ENCODE results near the gene ASCC1. TPM values are rescaled to one million over a fixed set of nuclear protein-coding genes. Genes with fewer than 3 reads are reported as not detected.

The ASCC1 gene
- total and polyA plus RNA-seq, 9 donors = 21.6 to 53.9 (median 31.1) TPM

DNA sequence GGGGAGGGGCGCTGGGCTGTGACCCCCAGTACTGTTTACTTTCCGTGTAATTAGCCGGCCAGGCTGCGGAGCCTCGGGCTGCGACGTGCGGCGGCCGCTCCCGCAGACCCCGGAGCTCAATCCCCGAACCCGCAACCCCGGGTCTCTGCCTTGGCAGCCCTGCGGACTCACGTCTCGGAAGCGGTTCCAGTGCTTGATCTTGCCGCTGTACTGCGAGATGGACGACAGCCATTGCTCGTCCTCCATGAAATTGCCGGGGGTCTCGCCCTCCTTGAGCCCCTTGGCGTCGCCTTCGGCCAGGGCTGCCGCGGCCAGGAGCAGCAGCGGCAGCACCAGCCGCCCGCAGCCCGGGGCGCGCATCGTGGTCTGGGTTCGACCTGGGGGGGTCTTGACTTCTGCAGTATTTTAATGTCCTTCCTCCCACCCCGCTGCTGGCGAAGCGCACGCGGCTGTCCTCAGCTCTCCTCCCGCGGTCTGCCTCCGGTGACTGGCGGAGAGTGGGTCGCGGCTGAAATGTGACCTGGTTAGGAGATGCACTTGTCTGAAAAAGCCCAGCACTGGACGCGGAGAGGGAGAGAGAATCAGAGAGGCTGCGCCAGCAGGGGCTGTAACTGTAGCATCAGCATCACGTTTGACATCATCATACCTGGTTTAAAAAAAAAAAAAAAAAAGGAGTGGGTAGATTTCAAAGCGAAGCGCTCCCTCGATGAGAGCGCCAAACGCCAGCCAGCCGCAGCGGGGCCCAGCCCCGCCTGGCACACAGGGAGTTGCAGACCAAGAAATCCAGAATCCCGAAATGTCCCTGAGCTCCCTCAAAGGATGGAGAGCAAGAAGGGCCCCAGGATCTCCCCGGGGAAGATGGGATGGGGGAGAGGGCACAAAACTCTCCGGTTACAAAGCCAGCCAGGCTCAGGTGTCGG lies 127.8 kb downstream of the ASCC1 start, which contains the start of gene SPOCK2:
SPOCK2 (minus strand) TSS at position 583 of the 920 bp plus-strand sequence; CDS start at position 360, 223 bp downstream.
- H3K27me3 ChIP-seq = no peaks in the 10 kb centered on the region
- no peak for DNase-seq
- TF ChIP-seq EP300 (IDR thresholded peaks at IDR 0.05) (no peak), CTCF (IDR thresholded peaks at IDR 0.05) (no peak), POLR2A (IDR thresholded peaks at IDR 0.05) (no peak)
- peak within 1 kb of the TSS; percentile 9 for H3K4me3 ChIP-seq
- 7 to 10% (median 10%) methylated on average over 62 to 65 of the region's 65 CpGs for WGBS, 3 donors
- peaks cover 12% of the 10 kb centered on the region for H3K4me1 ChIP-seq (ENCODE audit: insufficient read depth)
- H3K36me3 ChIP-seq = no peaks in the 10 kb centered on the region
- H3K9me3 ChIP-seq = no peaks in the 10 kb centered on the region
- no peak within 1 kb of the TSS for H3K27ac ChIP-seq
- intact Hi-C loops (cut with DNase I) = no loop called here

GRCh38 chr10:72087392-72087968 lies 128.6 kb downstream of the ASCC1 start:
- TF ChIP-seq CTCF (IDR thresholded peaks at IDR 0.05) = no peak
- no peak for TF ChIP-seq EP300 (IDR thresholded peaks at IDR 0.05)
- no peak for TF ChIP-seq POLR2A (IDR thresholded peaks at IDR 0.05)
- H3K36me3 ChIP-seq = no peaks in the 10 kb centered on the region
- no peak for DNase-seq
- intact Hi-C loops (cut with DNase I) = no loop called here
- no peaks in the 10 kb centered on the region for H3K27me3 ChIP-seq
- WGBS, 3 donors = 0 to 2% (median 2%) methylated on average over 7 to 50 of the region's 50 CpGs
- no peaks in the 10 kb centered on the region for H3K9me3 ChIP-seq
- no peak overlapping the region for H3K27ac ChIP-seq
- H3K4me1 ChIP-seq (ENCODE audit: insufficient read depth) = peaks cover 12% of the 10 kb centered on the region
- peak overlapping the region; percentile 9 for H3K4me3 ChIP-seq

DNA sequence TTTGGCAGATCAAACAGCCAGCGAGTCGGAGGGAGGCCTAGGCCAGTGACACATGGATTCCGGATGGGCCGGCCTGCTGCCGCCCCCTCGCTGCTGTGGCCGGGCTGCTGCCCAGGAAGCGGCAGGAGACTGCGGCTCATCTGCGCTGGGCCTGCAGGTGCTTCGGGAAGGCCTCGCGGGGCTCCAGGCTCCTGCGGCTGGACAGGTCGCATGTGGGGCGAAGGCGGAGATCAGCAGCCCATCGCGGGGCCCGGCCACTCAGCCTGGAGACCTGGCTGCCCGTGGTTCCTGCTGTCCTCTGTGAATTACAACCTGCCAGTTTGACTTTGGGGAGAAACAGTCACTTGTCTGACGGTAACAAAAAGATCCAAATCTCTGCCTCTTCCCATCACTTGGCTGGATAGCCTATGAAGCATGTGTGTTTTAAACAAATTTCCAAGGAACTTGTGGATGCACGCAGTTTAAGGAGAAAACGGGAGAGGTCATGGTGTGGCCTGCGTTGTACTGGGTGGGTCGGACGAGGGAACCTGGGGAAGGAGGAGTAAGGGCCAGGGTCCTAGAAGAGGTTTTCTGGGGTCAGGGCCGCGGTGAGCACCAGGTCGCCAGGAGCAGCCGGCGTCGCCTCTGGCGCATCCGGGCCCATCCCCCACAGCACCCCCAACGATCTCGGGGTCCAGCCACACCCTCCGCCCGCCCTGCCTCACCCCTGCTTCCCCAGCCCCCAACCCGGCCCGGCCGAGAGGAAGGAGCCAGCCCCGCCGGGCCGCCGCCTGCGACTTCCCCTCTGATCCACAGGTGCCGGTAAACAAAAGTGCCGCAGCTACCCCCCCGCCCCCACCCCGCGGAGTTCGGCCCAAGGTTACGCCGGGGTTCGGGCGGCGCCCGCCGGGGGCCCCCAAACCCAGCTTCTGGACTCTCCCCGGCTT lies 129.3 kb downstream of the ASCC1 start:
- TF ChIP-seq CTCF (IDR thresholded peaks at IDR 0.05) = no peak
- TF ChIP-seq EP300 (IDR thresholded peaks at IDR 0.05) = no peak
- TF ChIP-seq POLR2A (IDR thresholded peaks at IDR 0.05) = no peak
- intact Hi-C loops (cut with DNase I) = no loop called here
- Histone ChIP-seq H3K27ac (no peak overlapping the region), H3K9me3 (no peaks in the 10 kb centered on the region), H3K4me1 (ENCODE audit: insufficient read depth) (peaks cover 12% of the 10 kb centered on the region), H3K27me3 (no peaks in the 10 kb centered on the region), H3K4me3 (peak overlapping the region; percentile 9), H3K36me3 (no peaks in the 10 kb centered on the region)
- no peak for DNase-seq
- 41 to 54% (median 50%) methylated on average over 38 to 61 of the region's 61 CpGs for WGBS, 3 donors

DNA sequence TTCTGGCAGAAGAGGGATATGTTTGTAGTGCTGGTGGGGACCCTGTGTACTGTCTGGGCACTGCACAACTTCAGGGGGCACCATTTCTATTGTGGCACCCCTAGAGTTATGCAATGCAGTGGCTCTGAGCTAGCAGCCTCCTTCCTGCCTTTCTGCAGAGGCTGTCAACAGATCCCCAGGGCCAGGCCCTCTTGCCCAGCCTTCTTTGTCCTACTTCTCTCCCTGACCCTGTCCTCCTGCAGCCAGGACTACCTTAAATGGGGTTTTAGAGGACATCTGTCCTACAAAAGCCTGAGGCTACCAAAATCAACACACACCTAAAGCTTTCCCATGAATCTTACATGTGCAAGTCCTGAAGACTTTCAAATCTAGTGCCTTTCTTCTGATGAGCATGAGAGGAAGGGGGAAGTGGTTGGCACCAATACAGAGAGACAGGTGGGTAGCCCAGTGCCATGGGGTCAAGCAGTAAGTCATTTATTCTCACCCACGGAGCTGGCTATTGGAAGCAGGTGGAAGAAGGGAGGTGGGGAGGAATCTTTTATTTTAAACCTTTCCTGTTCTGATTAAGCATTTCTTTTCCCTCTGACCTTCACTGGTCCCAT lies 130.1 kb downstream of the ASCC1 start:
- no peaks in the 10 kb centered on the region for H3K9me3 ChIP-seq
- no peak for TF ChIP-seq POLR2A (IDR thresholded peaks at IDR 0.05)
- no peak for TF ChIP-seq CTCF (IDR thresholded peaks at IDR 0.05)
- no peak for TF ChIP-seq EP300 (IDR thresholded peaks at IDR 0.05)
- no peak for DNase-seq
- H3K27me3 ChIP-seq = no peaks in the 10 kb centered on the region
- peaks cover 12% of the 10 kb centered on the region for H3K4me1 ChIP-seq (ENCODE audit: insufficient read depth)
- WGBS, 3 donors = 73 to 85% (median 77%) methylated on average over 1 of the region's 1 CpG
- no peak overlapping the region for H3K27ac ChIP-seq
- intact Hi-C loops (cut with DNase I) = no loop called here
- H3K4me3 ChIP-seq = no peak overlapping the region
- H3K36me3 ChIP-seq = no peaks in the 10 kb centered on the region
